Liver (tissue), 9 donors: ENCODE measurements around the gene AKR1D1. TPM values are rescaled to one million over a fixed set of nuclear protein-coding genes. Genes with fewer than 3 reads are reported as not detected.

Experiments used
- DNase-seq: peaks from one replicate; pipeline ENCODE4 v3.0.0-alpha.2; 2017; ENCODE audit warnings: low spot score
- H3K27ac ChIP-seq, 2 donors: one replicate each; pipeline ENCODE4 v1.7.0; 2013; ENCODE audit warnings: inconsistent platforms in 2 of 2, low read length in 2 of 2, control low read depth in 1 of 2, low read depth in 1 of 2, mild to moderate bottlenecking in 1 of 2
- H3K27me3 ChIP-seq, 4 donors: one replicate each; pipeline versions ENCODE4 v1.6.1 to v1.7.0; 2013; ENCODE audit warnings: low read length in 3 of 4, inconsistent platforms in 1 of 4, mild to moderate bottlenecking in 1 of 4, moderate library complexity in 1 of 4; ENCODE audit not compliant: control insufficient read depth in 4 of 4, insufficient read depth in 4 of 4
- H3K36me3 ChIP-seq, 4 donors: one replicate each; pipeline versions ENCODE4 v1.6.1 to v1.7.0; 2013; ENCODE audit warnings: low read length in 3 of 4, mild to moderate bottlenecking in 3 of 4, low read depth in 1 of 4, moderate library complexity in 1 of 4; ENCODE audit not compliant: control insufficient read depth in 4 of 4, insufficient read depth in 3 of 4
- H3K4me1 ChIP-seq, 4 donors: one replicate each; pipeline versions ENCODE4 v1.6.1 to v1.7.0; 2013; ENCODE audit warnings: low read length in 3 of 4, mild to moderate bottlenecking in 3 of 4, moderate library complexity in 1 of 4; ENCODE audit not compliant: control insufficient read depth in 4 of 4, insufficient read depth in 4 of 4
- H3K4me3 ChIP-seq, 3 donors: one replicate each; pipeline versions ENCODE4 v1.6.1 to v1.7.0; 2013; ENCODE audit warnings: low read length in 3 of 3, control low read depth in 1 of 3, low read depth in 1 of 3, mild to moderate bottlenecking in 1 of 3
- H3K9ac ChIP-seq, 2 donors: one replicate each; pipeline ENCODE4 v1.7.0; 2013; ENCODE audit warnings: low read length in 2 of 2, mild to moderate bottlenecking in 2 of 2, moderate library complexity in 2 of 2, control low read depth in 1 of 2, low read depth in 1 of 2
- H3K9me3 ChIP-seq, 4 donors: one replicate each; pipeline versions ENCODE4 v1.6.1 to v1.7.0; 2013; ENCODE audit warnings: low read length in 3 of 4; ENCODE audit not compliant: control insufficient read depth in 4 of 4
- ATF3 ChIP-seq: IDR thresholded peaks from 2 replicates; pipeline ENCODE4 v1.6.1; 2016; ENCODE audit warnings: antibody characterized with exemption
- CTCF ChIP-seq: fragments of 150-350 bp; IDR thresholded peaks from 2 replicates; pipeline ENCODE4 v1.5.1; 2017; ENCODE audit warnings: improper control_type of control experiment, low read depth, low read length; ENCODE audit not compliant: missing input control
- EGR1 ChIP-seq, 2 donors: IDR thresholded peaks; 2 replicates each; pipeline ENCODE4 v1.6.1; 2016 to 2018; ENCODE audit warnings: antibody characterized with exemption in 2 of 2, low read depth in 2 of 2
- FOXA1 ChIP-seq: IDR thresholded peaks from 2 replicates; pipeline ENCODE4 v1.6.1; 2016; ENCODE audit warnings: antibody characterized with exemption
- FOXA2 ChIP-seq: IDR thresholded peaks from 2 replicates; pipeline ENCODE4 v1.6.1; 2016; ENCODE audit warnings: antibody characterized with exemption
- GABPA ChIP-seq, 2 donors: IDR thresholded peaks in 1 of 2; conservative IDR thresholded peaks in 1 of 2; 2 replicates each; pipeline ENCODE4 v1.6.1; 2016; ENCODE audit warnings: antibody characterized with exemption in 2 of 2, mild to moderate bottlenecking in 1 of 2, moderate library complexity in 1 of 2
- HNF4A ChIP-seq, 2 donors: conservative IDR thresholded peaks; 2 replicates each; pipeline ENCODE4 v1.6.1; 2016; ENCODE audit warnings: antibody characterized with exemption in 2 of 2, mild to moderate bottlenecking in 2 of 2
- HNF4G ChIP-seq: IDR thresholded peaks from 2 replicates; pipeline ENCODE4 v1.6.1; 2016; ENCODE audit warnings: antibody characterized with exemption
- NR2F2 ChIP-seq: IDR thresholded peaks from 2 replicates; pipeline ENCODE4 v1.6.1; 2016; ENCODE audit warnings: antibody characterized with exemption
- RAD21 ChIP-seq, 2 donors: IDR thresholded peaks; 2 replicates each; pipeline ENCODE4 v1.6.1; 2016; ENCODE audit warnings: antibody characterized with exemption in 2 of 2, mild to moderate bottlenecking in 2 of 2
- REST ChIP-seq: IDR thresholded peaks from 2 replicates; pipeline ENCODE4 v1.6.1; 2016; ENCODE audit warnings: antibody characterized with exemption, mild to moderate bottlenecking
- RXRA ChIP-seq, 2 donors: IDR thresholded peaks; 2 replicates each; pipeline ENCODE4 v1.6.1; 2017 to 2018; ENCODE audit warnings: antibody characterized with exemption in 2 of 2, mild to moderate bottlenecking in 1 of 2
- SP1 ChIP-seq: IDR thresholded peaks from 2 replicates; pipeline ENCODE4 v1.6.1; 2018; ENCODE audit warnings: antibody characterized with exemption, mild to moderate bottlenecking
- TAF1 ChIP-seq: conservative IDR thresholded peaks from 2 replicates; pipeline ENCODE4 v1.6.1; 2016; ENCODE audit warnings: antibody characterized with exemption, mild to moderate bottlenecking
- YY1 ChIP-seq: IDR thresholded peaks from 2 replicates; pipeline ENCODE4 v1.6.1; 2016; ENCODE audit warnings: antibody characterized with exemption, mild to moderate bottlenecking
- WGBS: extraction: QIAGEN DNeasy Blood & Tissue Kit; methylation state at CpG from one replicate; pipeline ENCODE4 v1.1.7; 2013; 5-methylcytosine and 5-hydroxymethylcytosine counted together
- polyA plus RNA-seq, 2 donors: library from polyadenylated mRNA; stranded (reverse) in 1 of 2; unstranded in 1 of 2; fragments of 200-250 nt in 1 of 2; fragments of >200 nt in 1 of 2; fragmentation: Nextera tagmentation in 1 of 2; extraction: Ambion mirVana in 1 of 2; gene quantifications; one replicate each; pipeline versions ENCODE4 v1.2.1 to v1.2.3, GENCODE V29; 2013 to 2015
- total RNA-seq, 2 donors: library from RNA; depleted of rRNA; stranded (reverse); fragments of >200 nt; gene quantifications; one replicate each; pipeline ENCODE4 v1.2.3, GENCODE V29; 2014
- TF ChIP-seq, protein P1 (sequence below): IDR thresholded peaks from 2 replicates; pipeline ENCODE4 v1.6.1; 2016; ENCODE audit warnings: antibody characterized with exemption
- TF ChIP-seq, protein P2 (sequence below): IDR thresholded peaks from 2 replicates; pipeline ENCODE4 v1.6.1; 2016; ENCODE audit warnings: antibody characterized with exemption
- donor health status: healthy.
- donor health status: healthy.
- donor health status: healthy.
- donor health status: healthy.
- donor health status: healthy.

The AKR1D1 gene
- total and polyA plus RNA-seq, 4 donors: 18.6 to 93.9 (median 31.9) TPM

GRCh38 chr7:138044897-138045296 lies 31.4 kb upstream of the AKR1D1 start:
- Histone ChIP-seq H3K36me3 (no peaks in the 10 kb centered on the region), H3K27ac (no peak overlapping the region), H3K4me3 (no peak overlapping the region), H3K27me3 (no peaks in the 10 kb centered on the region), H3K9me3 (no peaks in the 10 kb centered on the region), H3K9ac (no peak overlapping the region), H3K4me1 (peaks cover 3 to 26% (median 18%) of the 10 kb centered on the region in 4 donors)
- 92% methylated on average over 2 of the region's 2 CpGs for WGBS
- no peak for DNase-seq
- TF ChIP-seq SP1 (no peak), FOXA1 (no peak), FOXA2 (no peak), HNF4A (conservative IDR thresholded peaks at IDR 0.05) (no peak), ATF3 (no peak)

GRCh38 chr7:138047907-138048306 lies 28.4 kb upstream of the AKR1D1 start:
- Histone ChIP-seq H3K27me3 (no peaks in the 10 kb centered on the region), H3K9me3 (no peaks in the 10 kb centered on the region), H3K27ac (no peak overlapping the region), H3K36me3 (no peaks in the 10 kb centered on the region), H3K4me3 (no peak overlapping the region), H3K4me1 (peaks cover 6 to 33% (median 20%) of the 10 kb centered on the region in 4 donors), H3K9ac (no peak overlapping the region)
- WGBS: 41% methylated on average over 3 of the region's 3 CpGs
- no peak for DNase-seq
- TF ChIP-seq, protein P1, sequence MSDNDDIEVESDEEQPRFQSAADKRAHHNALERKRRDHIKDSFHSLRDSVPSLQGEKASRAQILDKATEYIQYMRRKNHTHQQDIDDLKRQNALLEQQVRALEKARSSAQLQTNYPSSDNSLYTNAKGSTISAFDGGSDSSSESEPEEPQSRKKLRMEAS: no peak
- TF ChIP-seq SP1: no peak
- TF ChIP-seq TAF1: no peak
- TF ChIP-seq CTCF: no peak
- no peak for TF ChIP-seq ATF3
- TF ChIP-seq EGR1 (IDR thresholded peaks at IDR 0.05; ENCODE audit: low read depth in 2 of 2): no peak
- no peak for TF ChIP-seq RXRA (IDR thresholded peaks at IDR 0.05)
- TF ChIP-seq HNF4A (conservative IDR thresholded peaks at IDR 0.05): no peak
- no peak for TF ChIP-seq FOXA1
- no peak for TF ChIP-seq RAD21 (IDR thresholded peaks at IDR 0.05)
- TF ChIP-seq HNF4G: no peak
- TF ChIP-seq NR2F2: no peak
- TF ChIP-seq GABPA (IDR thresholded peaks at IDR 0.05 in 1 of 2, conservative IDR thresholded peaks at IDR 0.05 in 1 of 2): no peak

DNA sequence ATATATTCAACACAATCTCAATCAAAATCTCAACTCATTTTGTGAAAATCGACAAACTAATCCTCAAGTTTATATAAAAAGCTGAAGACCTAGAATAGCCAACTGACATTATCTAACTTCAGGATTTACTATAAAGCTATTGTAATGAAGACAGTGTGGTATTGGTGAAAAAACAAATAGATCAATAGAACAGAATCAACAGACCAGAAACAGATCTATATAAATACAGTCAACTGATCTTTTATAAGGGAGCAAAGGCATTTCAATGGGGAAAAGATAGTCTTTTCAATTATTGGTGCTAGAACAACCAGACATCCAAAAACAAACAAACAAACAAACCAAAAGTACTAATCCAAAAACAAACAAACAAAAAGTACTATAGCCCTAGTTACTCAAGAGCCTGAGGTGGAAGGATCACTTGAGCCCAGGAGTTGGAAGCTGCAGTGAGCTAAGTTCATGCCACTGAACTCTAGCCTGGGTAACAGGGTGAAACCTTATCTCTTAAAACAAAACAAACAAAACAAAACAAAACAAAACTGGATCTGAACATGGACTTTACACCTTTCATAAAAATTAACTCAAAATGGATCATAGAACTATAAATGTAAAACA lies 26.6 kb upstream of the AKR1D1 start:
- H3K36me3 ChIP-seq: no peaks in the 10 kb centered on the region
- H3K27ac ChIP-seq: peak overlapping the region in 1 of 2 donors; percentile 13
- peaks cover 6 to 28% (median 20%) of the 10 kb centered on the region in 4 donors for H3K4me1 ChIP-seq
- H3K9me3 ChIP-seq: no peaks in the 10 kb centered on the region
- WGBS: 38% methylated on average over 1 of the region's 1 CpG
- H3K9ac ChIP-seq: no peak overlapping the region
- no peaks in the 10 kb centered on the region for H3K27me3 ChIP-seq
- no peak for DNase-seq
- H3K4me3 ChIP-seq: no peak overlapping the region
- TF ChIP-seq TAF1 (no peak), GABPA (IDR thresholded peaks at IDR 0.05 in 1 of 2, conservative IDR thresholded peaks at IDR 0.05 in 1 of 2) (no peak), ATF3 (peak; percentile 36), NR2F2 (peak; percentile 41), EGR1 (IDR thresholded peaks at IDR 0.05; ENCODE audit: low read depth in 2 of 2) (peak in 1 of 2 donors; percentile 16), FOXA1 (peak; percentile 51), FOXA2 (peak; percentile 62), REST (peak; percentile 28), SP1 (peak; percentile 93), YY1 (peak; percentile 54), RXRA (IDR thresholded peaks at IDR 0.05) (peak; percentile 95 to 96), HNF4A (conservative IDR thresholded peaks at IDR 0.05) (peak; percentile 96 to 97), HNF4G (peak; percentile 86)
- TF ChIP-seq, protein P2, sequence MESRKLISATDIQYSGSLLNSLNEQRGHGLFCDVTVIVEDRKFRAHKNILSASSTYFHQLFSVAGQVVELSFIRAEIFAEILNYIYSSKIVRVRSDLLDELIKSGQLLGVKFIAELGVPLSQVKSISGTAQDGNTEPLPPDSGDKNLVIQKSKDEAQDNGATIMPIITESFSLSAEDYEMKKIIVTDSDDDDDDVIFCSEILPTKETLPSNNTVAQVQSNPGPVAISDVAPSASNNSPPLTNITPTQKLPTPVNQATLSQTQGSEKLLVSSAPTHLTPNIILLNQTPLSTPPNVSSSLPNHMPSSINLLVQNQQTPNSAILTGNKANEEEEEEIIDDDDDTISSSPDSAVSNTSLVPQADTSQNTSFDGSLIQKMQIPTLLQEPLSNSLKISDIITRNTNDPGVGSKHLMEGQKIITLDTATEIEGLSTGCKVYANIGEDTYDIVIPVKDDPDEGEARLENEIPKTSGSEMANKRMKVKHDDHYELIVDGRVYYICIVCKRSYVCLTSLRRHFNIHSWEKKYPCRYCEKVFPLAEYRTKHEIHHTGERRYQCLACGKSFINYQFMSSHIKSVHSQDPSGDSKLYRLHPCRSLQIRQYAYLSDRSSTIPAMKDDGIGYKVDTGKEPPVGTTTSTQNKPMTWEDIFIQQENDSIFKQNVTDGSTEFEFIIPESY: peak; percentile 25
